CD8-positive, alpha-beta memory T cell (primary cell): ENCODE results near the gene BICD2. TPM values are rescaled to one million over a fixed set of nuclear protein-coding genes. Genes with fewer than 3 reads are reported as not detected.
"Not testable (repeated sequence)": the region's sequence is repeated elsewhere in the genome, so short reads cannot be mapped to it uniquely, and the experiment has no call there.

Experiments
- CTCF ChIA-PET: fragments of 350-600 bp; sonication (Branson Sonifier 250); formaldehyde crosslinking; loops from one replicate; lab custom pipeline; 2021; ENCODE audit warnings: antibody characterized with exemption; lab: Charles Lee
- POLR2A ChIA-PET: fragments of 350-600 bp; sonication (Branson Sonifier 250); formaldehyde crosslinking; loops from one replicate; lab custom pipeline; 2021; ENCODE audit warnings: antibody characterized with exemption; lab: Charles Lee
- DNase-seq, 5 donors: peaks; one replicate each; pipeline versions ENCODE4 v3.0.0 to v3.0.0-alpha.2; 2020 to 2022; ENCODE audit warnings: mixed read lengths in 1 of 5
- H3K27ac ChIP-seq: one replicate; pipeline ENCODE4 v1.7.0; 2013; ENCODE audit warnings: low read depth, mild to moderate bottlenecking, low read length, moderate library complexity
- H3K27me3 ChIP-seq: 2 replicates; pipeline ENCODE4 v1.7.0; 2013; ENCODE audit warnings: low read length, mild to moderate bottlenecking; ENCODE audit not compliant: insufficient read depth, poor library complexity, severe bottlenecking
- H3K36me3 ChIP-seq: 2 replicates; pipeline ENCODE4 v1.7.0; 2013; ENCODE audit warnings: mild to moderate bottlenecking, low read length, moderate library complexity; ENCODE audit not compliant: insufficient read depth
- H3K4me1 ChIP-seq: 2 replicates; pipeline ENCODE4 v1.7.0; 2013; ENCODE audit warnings: mild to moderate bottlenecking, low read length, moderate library complexity; ENCODE audit not compliant: insufficient read depth
- H3K4me3 ChIP-seq: 2 replicates; pipeline ENCODE4 v1.7.0; 2013; ENCODE audit warnings: mild to moderate bottlenecking, low read length
- H3K9me3 ChIP-seq: 2 replicates; pipeline ENCODE4 v1.7.0; 2013; ENCODE audit warnings: mild to moderate bottlenecking, low read length
- H3K27ac Mint-ChIP-seq, 8 donors: one replicate each; pipeline ENCODE4 v1.8.0; 2020 to 2021; ENCODE audit warnings: mixed read lengths in 8 of 8, mild to moderate bottlenecking in 6 of 8, inconsistent platforms in 3 of 8, moderate library complexity in 3 of 8
- H3K27me3 Mint-ChIP-seq, 2 donors: one replicate each; pipeline ENCODE4 v1.8.0; 2020 to 2021; ENCODE audit warnings: mixed read lengths in 2 of 2, mild to moderate bottlenecking in 1 of 2, moderate library complexity in 1 of 2
- H3K36me3 Mint-ChIP-seq, 3 donors: one replicate each; pipeline ENCODE4 v1.8.0; 2020 to 2021; ENCODE audit warnings: mixed read lengths in 3 of 3, inconsistent platforms in 1 of 3, mild to moderate bottlenecking in 1 of 3
- H3K4me1 Mint-ChIP-seq, 3 donors: one replicate each; pipeline ENCODE4 v1.8.0; 2020 to 2021; ENCODE audit warnings: mixed read lengths in 3 of 3, inconsistent platforms in 1 of 3, mild to moderate bottlenecking in 1 of 3
- H3K4me3 Mint-ChIP-seq, 7 donors: one replicate each; pipeline ENCODE4 v1.8.0; 2020 to 2021; ENCODE audit warnings: mixed read lengths in 7 of 7, mild to moderate bottlenecking in 6 of 7, moderate library complexity in 4 of 7, inconsistent platforms in 2 of 7
- H3K9me3 Mint-ChIP-seq, 5 donors: one replicate each; pipeline ENCODE4 v1.8.0; 2020 to 2022; ENCODE audit warnings: mixed read lengths in 5 of 5, mild to moderate bottlenecking in 3 of 5, moderate library complexity in 2 of 5, inconsistent platforms in 1 of 5
- polyA plus RNA-seq: library from polyadenylated mRNA; unstranded; fragments of 300-500 nt; fragmentation: Illumina TruSeq; gene quantifications from one replicate; pipeline ENCODE4 v1.2.3, GENCODE V29; 2021
- total RNA-seq, 2 experiments: library from RNA; stranded (reverse); gene quantifications; one replicate each; pipeline ENCODE4 v1.2.3, GENCODE V29; 2021

BICD2 gene
- total RNA-seq (10 to 100 TPM; 26.7 to 27.1 TPM), polyA plus RNA-seq (18.6 TPM)

GRCh38 chr9:92764381-92764987, at the start of gene BICD2:
BICD2 (minus strand) TSS chr9:92764833; CDS start chr9:92764744, 89 bp downstream.
- H3K9me3 ChIP-seq = no peaks in the 10 kb centered on the region
- peaks cover 35% of the 10 kb centered on the region for H3K4me1 ChIP-seq
- DNase-seq = no peak
- Mint-ChIP-seq H3K36me3 (peaks cover 0 to 5% (median 0%) of the 10 kb centered on the region in 3 donors), H3K4me3 (peak within 1 kb of the TSS; percentile 91 to 98 (median 94)), H3K4me1 (peaks cover 40 to 59% (median 49%) of the 10 kb centered on the region in 3 donors), H3K27me3 (no peaks in the 10 kb centered on the region), H3K9me3 (no peaks in the 10 kb centered on the region), H3K27ac (peak within 1 kb of the TSS; percentile 92 to 99 (median 98))
- peak within 1 kb of the TSS; percentile 99 for H3K27ac ChIP-seq
- POLR2A ChIA-PET = interaction anchor here (0.7 to 1.8 kb wide), 2 partner anchors 47 to 94 kb away, joined by 3 to 15 read pairs; partner anchors contain the start of gene IPPK
- peak within 1 kb of the TSS; percentile 81 for H3K4me3 ChIP-seq
- no peaks in the 10 kb centered on the region for H3K36me3 ChIP-seq
- CTCF ChIA-PET = interaction anchor here (0.6 to 1.9 kb wide), 12 partner anchors 11 to 626 kb away, joined by 3 to 7 read pairs (median 3); no protein-coding TSS in a partner anchor
- H3K27me3 ChIP-seq = no peaks in the 10 kb centered on the region

GRCh38 chr9:92809629-92810326, 45.1 kb upstream of the BICD2 start:
- peak in 1 of 5 donors; percentile 6 for DNase-seq
- H3K4me3 ChIP-seq, H3K27ac Mint-ChIP-seq, H3K36me3 Mint-ChIP-seq, H3K9me3 ChIP-seq, H3K27ac ChIP-seq, H3K9me3 Mint-ChIP-seq, H3K36me3 ChIP-seq, POLR2A ChIA-PET: not testable (repeated sequence)
- Histone ChIP-seq H3K27me3 (peaks cover 50% of the 10 kb centered on the region), H3K4me1 (peaks cover 24% of the 10 kb centered on the region)
- Mint-ChIP-seq H3K27me3 (peaks cover 45 to 69% of the 10 kb centered on the region in 2 donors), H3K4me3 (peak overlapping the region; percentile 25 to 91 (median 85)), H3K4me1 (peaks cover 13 to 24% (median 17%) of the 10 kb centered on the region in 3 donors)
- CTCF ChIA-PET = interaction anchor here (1.1 kb wide), 2 partner anchors 11 to 144 kb away, joined by 3 read pairs; no protein-coding TSS in a partner anchor

GRCh38 chr9:92808726-92809451, 44.3 kb upstream of the BICD2 start:
- DNase-seq = peak; percentile 21 to 65 (median 38)
- Mint-ChIP-seq H3K9me3 (peaks cover 0 to 2% (median 0%) of the 10 kb centered on the region in 5 donors), H3K27me3 (peaks cover 45 to 61% of the 10 kb centered on the region in 2 donors), H3K27ac (peak overlapping the region in 2 of 8 donors; percentile 54 to 72), H3K4me3 (peak overlapping the region; percentile 34 to 91 (median 85)), H3K4me1 (peaks cover 13 to 24% (median 17%) of the 10 kb centered on the region in 3 donors), H3K36me3 (no peaks in the 10 kb centered on the region)
- CTCF ChIA-PET = interaction anchor here (1.0 to 1.6 kb wide), 5 partner anchors 10 to 148 kb away, joined by 3 to 4 read pairs (median 3); no protein-coding TSS in a partner anchor
- H3K4me3 ChIP-seq = peak overlapping the region; percentile 29
- no peak overlapping the region for H3K27ac ChIP-seq
- no peaks in the 10 kb centered on the region for H3K36me3 ChIP-seq
- peaks cover 24% of the 10 kb centered on the region for H3K4me1 ChIP-seq
- POLR2A ChIA-PET = no interaction called here
- no peaks in the 10 kb centered on the region for H3K9me3 ChIP-seq
- H3K27me3 ChIP-seq = peaks cover 55% of the 10 kb centered on the region

GRCh38 chr9:92807757-92808725, 43.4 kb upstream of the BICD2 start:
- Mint-ChIP-seq H3K4me3 (peak overlapping the region; percentile 34 to 85 (median 81)), H3K27ac (no peak overlapping the region), H3K36me3 (no peaks in the 10 kb centered on the region), H3K27me3 (peaks cover 37 to 53% of the 10 kb centered on the region in 2 donors), H3K4me1 (peaks cover 13 to 24% (median 17%) of the 10 kb centered on the region in 3 donors), H3K9me3 (peaks cover 0 to 2% (median 0%) of the 10 kb centered on the region in 5 donors)
- H3K9me3 ChIP-seq = no peaks in the 10 kb centered on the region
- peak overlapping the region; percentile 28 for H3K4me3 ChIP-seq
- ChIA-PET CTCF (interaction anchor here (1.0 to 1.6 kb wide), 4 partner anchors 12 to 149 kb away, joined by 3 to 4 read pairs (median 4); no protein-coding TSS in a partner anchor), POLR2A (no interaction called here)
- peaks cover 24% of the 10 kb centered on the region for H3K4me1 ChIP-seq
- no peaks in the 10 kb centered on the region for H3K36me3 ChIP-seq
- no peak overlapping the region for H3K27ac ChIP-seq
- peak in 4 of 5 donors; percentile 7 to 51 (median 31) for DNase-seq
- peaks cover 50% of the 10 kb centered on the region for H3K27me3 ChIP-seq

GRCh38 chr9:92807031-92807756, 42.6 kb upstream of the BICD2 start:
- no peak overlapping the region for H3K27ac ChIP-seq
- no peaks in the 10 kb centered on the region for H3K36me3 Mint-ChIP-seq
- POLR2A ChIA-PET = no interaction called here
- no peak overlapping the region for H3K4me3 ChIP-seq
- H3K9me3 ChIP-seq = no peaks in the 10 kb centered on the region
- H3K4me3 Mint-ChIP-seq = peak overlapping the region; percentile 26 to 77 (median 54)
- DNase-seq = peak in 1 of 5 donors; percentile 12
- peaks cover 0 to 2% (median 0%) of the 10 kb centered on the region in 5 donors for H3K9me3 Mint-ChIP-seq
- CTCF ChIA-PET = interaction anchor here (1.0 to 1.6 kb wide), 2 partner anchors 16 to 150 kb away, joined by 3 read pairs; no protein-coding TSS in a partner anchor
- H3K27ac Mint-ChIP-seq = no peak overlapping the region
- H3K36me3 ChIP-seq = no peaks in the 10 kb centered on the region
- H3K27me3 Mint-ChIP-seq = peaks cover 31 to 48% of the 10 kb centered on the region in 2 donors
- peaks cover 24% of the 10 kb centered on the region for H3K4me1 ChIP-seq
- H3K27me3 ChIP-seq = peaks cover 48% of the 10 kb centered on the region
- H3K4me1 Mint-ChIP-seq = peaks cover 13 to 24% (median 17%) of the 10 kb centered on the region in 3 donors

DNA sequence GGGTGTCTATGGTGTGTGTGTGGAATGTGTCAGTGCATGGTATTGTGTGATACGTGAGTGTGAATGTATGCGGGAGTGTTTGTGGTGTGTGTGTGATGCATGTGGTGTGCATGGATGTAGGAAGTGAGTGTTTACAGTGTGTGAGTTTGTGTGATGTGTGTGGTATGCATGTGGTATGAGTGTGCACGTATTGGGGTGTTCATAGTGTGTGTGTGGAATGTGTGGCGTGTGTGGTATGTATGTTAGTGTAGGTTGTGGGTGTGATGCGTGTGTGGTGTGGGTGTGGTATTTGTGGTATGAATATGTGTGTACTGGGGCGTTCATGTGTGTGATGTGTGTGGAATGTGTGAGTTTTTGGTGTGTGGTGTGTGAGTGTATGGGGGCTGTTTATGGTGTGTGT, 40.1 kb upstream of the BICD2 start:
- no peak overlapping the region for H3K4me3 Mint-ChIP-seq
- no peak overlapping the region for H3K27ac ChIP-seq
- peaks cover 21% of the 10 kb centered on the region for H3K4me1 ChIP-seq
- peaks cover 24 to 30% of the 10 kb centered on the region in 2 donors for H3K27me3 Mint-ChIP-seq
- POLR2A ChIA-PET = no interaction called here
- no peak overlapping the region for H3K27ac Mint-ChIP-seq
- no peaks in the 10 kb centered on the region for H3K9me3 Mint-ChIP-seq
- peaks cover 32% of the 10 kb centered on the region for H3K27me3 ChIP-seq
- CTCF ChIA-PET = no interaction called here
- no peaks in the 10 kb centered on the region for H3K36me3 Mint-ChIP-seq
- DNase-seq = no peak
- H3K36me3 ChIP-seq = no peaks in the 10 kb centered on the region
- peaks cover 10 to 19% (median 11%) of the 10 kb centered on the region in 3 donors for H3K4me1 Mint-ChIP-seq
- H3K9me3 ChIP-seq = no peaks in the 10 kb centered on the region
- no peak overlapping the region for H3K4me3 ChIP-seq
